ENCODE data around the gene TP53RK.

The TP53RK gene

DNA sequence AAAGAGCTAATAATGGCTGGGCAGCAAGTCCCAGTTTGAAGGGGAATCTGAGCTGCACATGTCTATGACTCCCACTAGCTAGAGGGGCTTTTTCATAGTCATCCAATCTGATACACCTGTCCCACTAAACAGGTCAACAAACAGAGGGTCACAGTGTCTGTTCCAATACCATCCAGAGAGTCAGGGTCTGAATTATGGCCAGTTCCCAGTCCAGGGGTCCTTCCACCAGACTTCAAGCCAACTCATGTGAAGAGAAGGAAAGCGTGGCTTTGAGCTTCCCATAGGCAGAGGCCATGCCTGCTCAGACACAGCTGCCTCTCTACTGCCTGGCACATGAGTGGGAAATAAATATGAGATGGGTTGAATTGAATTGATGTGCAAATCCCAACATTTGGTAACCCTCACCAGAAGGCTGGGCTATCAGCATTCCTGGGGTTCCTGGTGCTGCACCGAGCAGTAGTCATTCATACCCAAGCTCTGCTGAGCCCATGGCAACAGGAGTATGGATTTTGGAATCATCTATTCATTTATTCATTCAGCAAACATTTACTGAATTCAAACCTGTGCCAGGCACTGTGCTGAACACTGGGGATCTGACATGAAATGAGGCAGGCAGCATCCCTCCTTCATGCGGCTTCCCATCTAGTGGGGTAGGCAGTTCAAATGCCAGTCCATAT lies 17.2 kb downstream of the TP53RK start:
- H3K4me3 ChIP-seq (ENCODE audit: low read depth, low read length) = no peak overlapping the region
- TF ChIP-seq, protein P1, sequence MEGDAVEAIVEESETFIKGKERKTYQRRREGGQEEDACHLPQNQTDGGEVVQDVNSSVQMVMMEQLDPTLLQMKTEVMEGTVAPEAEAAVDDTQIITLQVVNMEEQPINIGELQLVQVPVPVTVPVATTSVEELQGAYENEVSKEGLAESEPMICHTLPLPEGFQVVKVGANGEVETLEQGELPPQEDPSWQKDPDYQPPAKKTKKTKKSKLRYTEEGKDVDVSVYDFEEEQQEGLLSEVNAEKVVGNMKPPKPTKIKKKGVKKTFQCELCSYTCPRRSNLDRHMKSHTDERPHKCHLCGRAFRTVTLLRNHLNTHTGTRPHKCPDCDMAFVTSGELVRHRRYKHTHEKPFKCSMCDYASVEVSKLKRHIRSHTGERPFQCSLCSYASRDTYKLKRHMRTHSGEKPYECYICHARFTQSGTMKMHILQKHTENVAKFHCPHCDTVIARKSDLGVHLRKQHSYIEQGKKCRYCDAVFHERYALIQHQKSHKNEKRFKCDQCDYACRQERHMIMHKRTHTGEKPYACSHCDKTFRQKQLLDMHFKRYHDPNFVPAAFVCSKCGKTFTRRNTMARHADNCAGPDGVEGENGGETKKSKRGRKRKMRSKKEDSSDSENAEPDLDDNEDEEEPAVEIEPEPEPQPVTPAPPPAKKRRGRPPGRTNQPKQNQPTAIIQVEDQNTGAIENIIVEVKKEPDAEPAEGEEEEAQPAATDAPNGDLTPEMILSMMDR (IDR thresholded peaks at IDR 0.05; ENCODE audit: borderline replicate concordance, insufficient read depth, low read depth, low read length) = no peak

DNA sequence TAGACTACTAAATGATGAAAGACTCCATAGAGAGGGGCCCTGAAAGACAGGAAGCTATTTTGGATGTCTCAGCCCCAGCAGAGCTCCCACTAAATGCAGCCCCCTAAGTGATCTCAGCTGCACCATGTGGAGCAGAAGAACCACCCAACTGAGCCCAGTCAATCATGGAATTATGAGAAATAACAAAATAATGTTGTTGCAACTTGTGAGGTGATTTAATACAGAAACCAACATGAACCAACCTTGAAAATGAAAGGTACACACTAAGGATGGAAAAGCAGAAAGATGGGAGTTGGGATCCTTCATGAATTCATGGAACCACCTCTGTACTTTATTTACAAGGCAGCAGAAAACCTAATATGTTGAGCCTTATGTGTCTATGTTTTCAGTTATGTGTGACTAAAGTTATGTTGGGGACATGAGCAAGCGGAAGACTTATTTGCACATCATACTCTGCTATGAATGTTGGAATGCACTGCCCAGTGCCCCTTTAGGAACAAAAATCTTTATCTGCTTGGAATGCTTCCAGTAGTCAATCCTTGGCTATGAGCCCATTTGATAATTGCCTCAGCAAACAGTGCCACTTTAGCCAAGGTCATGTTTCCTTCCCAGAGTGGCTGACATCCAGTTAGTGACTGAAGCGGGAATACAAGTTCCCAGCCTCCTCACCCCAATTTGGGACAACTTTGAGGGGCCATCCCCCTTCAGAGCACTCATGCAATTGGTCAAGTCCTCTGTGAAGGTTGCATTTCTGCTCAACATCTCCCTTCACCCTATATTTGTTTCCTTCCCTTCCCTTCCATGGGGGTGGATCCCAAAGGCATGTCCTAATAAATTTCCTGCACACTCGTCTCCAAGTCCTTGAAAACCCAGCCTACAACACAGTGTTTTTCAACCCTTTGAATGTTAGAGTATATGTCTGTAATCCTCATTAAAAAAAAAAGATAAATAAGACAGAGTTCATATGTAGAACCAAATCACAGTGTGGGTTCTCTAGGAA lies 18.4 kb downstream of the TP53RK start:
- H3K4me3 ChIP-seq (ENCODE audit: low read depth, low read length) = no peak overlapping the region
- TF ChIP-seq, protein P1 (IDR thresholded peaks at IDR 0.05; ENCODE audit: borderline replicate concordance, insufficient read depth, low read depth, low read length) = no peak

DNA sequence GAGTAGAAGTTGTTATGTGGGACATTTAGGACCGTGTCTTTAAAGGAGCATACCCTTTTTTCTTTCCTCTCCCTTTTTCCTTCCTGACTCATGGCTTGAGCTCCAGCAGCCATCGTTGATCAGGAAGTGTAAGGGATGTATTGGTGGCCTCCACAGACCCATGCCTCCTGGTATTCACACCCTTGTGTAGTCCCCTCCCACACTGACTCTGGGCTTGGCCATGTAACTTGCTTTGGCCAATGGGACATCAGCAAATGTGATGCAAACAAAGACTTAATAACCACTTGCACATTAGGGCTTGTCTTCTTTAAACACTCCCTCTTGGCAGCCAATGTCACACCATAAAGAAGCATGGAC lies 19.0 kb downstream of the TP53RK start:
- H3K4me3 ChIP-seq (ENCODE audit: low read depth, low read length) = no peak overlapping the region
- TF ChIP-seq, protein P1 (IDR thresholded peaks at IDR 0.05; ENCODE audit: borderline replicate concordance, insufficient read depth, low read depth, low read length) = no peak

DNA sequence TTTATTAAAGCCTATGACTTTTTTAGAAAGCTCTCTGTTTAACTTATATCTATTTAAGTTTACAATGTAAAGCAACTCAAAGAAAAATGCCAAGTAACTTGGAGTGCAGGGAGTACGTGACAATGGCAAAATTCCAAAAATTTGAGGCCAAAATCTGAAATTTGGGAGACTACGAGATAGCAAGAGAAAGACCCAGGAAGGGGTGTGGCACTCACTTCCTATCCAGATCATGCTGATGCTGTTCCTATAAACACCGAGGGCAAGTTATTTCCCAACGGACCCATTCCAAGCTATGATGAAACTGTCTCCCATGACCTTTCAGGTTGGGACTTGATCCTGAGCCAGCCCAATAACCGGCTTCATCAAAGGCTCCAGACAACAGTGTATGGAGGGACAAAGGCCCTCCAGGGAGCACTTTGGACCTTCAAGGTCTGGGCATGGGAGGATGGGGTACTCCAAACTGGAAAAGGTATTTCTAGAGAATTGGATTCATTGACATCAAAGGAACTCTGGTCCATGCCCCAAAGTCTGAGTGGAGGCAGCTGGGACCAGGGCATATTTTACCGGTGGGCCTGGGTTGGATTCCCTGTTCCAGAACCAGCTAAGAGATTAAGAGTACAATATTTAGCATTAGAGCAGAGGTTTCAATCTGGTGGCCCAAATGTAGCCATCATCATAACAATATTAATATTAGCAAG lies 22.3 kb downstream of the TP53RK start:
- TF ChIP-seq, protein P1 (IDR thresholded peaks at IDR 0.05; ENCODE audit: borderline replicate concordance, insufficient read depth, low read depth, low read length) = no peak
- no peak overlapping the region for H3K4me3 ChIP-seq (ENCODE audit: low read depth, low read length)

DNA sequence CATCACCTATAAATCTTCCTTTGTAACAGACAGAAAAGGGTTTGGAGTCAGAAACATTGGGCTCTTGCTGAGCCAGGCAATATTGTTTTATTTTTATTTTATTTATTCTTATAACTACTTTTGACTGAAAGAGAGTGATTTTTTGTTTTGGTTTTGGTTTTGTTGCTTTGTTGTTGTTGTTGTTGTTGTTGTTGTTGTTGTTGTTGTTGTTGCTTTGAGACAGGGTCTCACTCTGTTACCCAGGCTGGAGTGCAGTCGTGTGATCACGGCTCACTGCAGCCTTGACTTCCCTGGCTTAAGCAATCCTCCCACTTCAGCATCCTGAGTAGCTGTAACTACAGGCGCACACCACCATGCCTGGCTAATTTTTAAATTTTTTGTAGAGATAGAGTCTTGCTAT lies 22.9 kb downstream of the TP53RK start:
- no peak overlapping the region for H3K4me3 ChIP-seq (ENCODE audit: low read depth, low read length)
- TF ChIP-seq, protein P1 (IDR thresholded peaks at IDR 0.05; ENCODE audit: borderline replicate concordance, insufficient read depth, low read depth, low read length) = no peak

DNA sequence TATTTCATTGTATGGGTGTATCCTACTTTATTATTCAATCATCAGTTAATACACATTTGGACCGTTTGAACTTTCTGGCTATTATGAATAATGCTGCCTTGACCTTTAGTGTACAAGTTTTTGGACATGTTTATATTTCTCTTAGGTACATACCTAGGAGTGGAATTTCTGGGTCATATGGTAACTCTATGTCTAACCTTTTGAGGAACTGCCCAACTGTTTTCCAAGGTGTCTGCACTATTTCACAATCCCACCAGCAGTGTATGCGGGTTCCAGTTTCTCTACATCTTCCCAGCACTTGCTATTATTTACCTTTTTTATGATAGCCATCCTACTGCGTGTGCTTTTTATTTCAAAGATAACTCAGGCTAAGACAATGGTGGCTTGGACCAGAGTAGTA lies 23.6 kb downstream of the TP53RK start:
- TF ChIP-seq, protein P1 (IDR thresholded peaks at IDR 0.05; ENCODE audit: borderline replicate concordance, insufficient read depth, low read depth, low read length) = no peak
- no peak overlapping the region for H3K4me3 ChIP-seq (ENCODE audit: low read depth, low read length)
